Keratinocyte (primary cell): Measurements from ENCODE around the gene LAMA3. TPM values are rescaled to one million over a fixed set of nuclear protein-coding genes. Genes with fewer than 3 reads are reported as not detected.

ENCODE experiments used
- DNase-seq: peaks from one replicate; pipeline ENCODE4 v3.0.0-alpha.2; 2011; ENCODE audit warnings: low read depth, missing footprints, low spot score
- FAIRE-seq: peaks from 2 replicates; lab custom pipeline; 2011; peaks lifted over from hg19 to GRCh38; lab: Jason Lieb, UNC
- H2AFZ ChIP-seq: 2 replicates; pipeline ENCODE4 v1.6.0; 2012; ENCODE audit warnings: low read length, control low read depth, inconsistent platforms; ENCODE audit not compliant: control insufficient read depth
- H3K27ac ChIP-seq: 2 replicates; pipeline ENCODE4 v1.5.1; 2011; ENCODE audit warnings: low read length; ENCODE audit not compliant: control insufficient read depth, insufficient read depth
- H3K27me3 ChIP-seq: 3 replicates; pipeline ENCODE4 v1.6.0; 2011; ENCODE audit warnings: low read length; ENCODE audit not compliant: control insufficient read depth, insufficient read depth; ENCODE audit errors: extremely low read depth
- H3K36me3 ChIP-seq, 2 experiments: 2 replicates in 1 of 2; 3 replicates in 1 of 2; pipeline ENCODE4 v1.5.1; 2011; ENCODE audit warnings: low read length in 2 of 2, mild to moderate bottlenecking in 1 of 2; ENCODE audit not compliant: control insufficient read depth in 2 of 2, insufficient read depth in 2 of 2; ENCODE audit errors: extremely low read depth in 1 of 2
- H3K4me1 ChIP-seq: 3 replicates; pipeline ENCODE4 v1.5.1; 2011; ENCODE audit warnings: low read length; ENCODE audit not compliant: control insufficient read depth, insufficient read depth; ENCODE audit errors: extremely low read depth
- H3K4me2 ChIP-seq: 3 replicates; pipeline ENCODE4 v1.6.0; 2011; ENCODE audit warnings: low read depth, low read length; ENCODE audit not compliant: control insufficient read depth, insufficient read depth; ENCODE audit errors: extremely low read depth
- H3K4me3 ChIP-seq, 3 experiments: fragments of 200-600 bp in 1 of 3; sonication (generic) in 1 of 3; 2 replicates in 2 of 3; 3 replicates in 1 of 3; pipeline ENCODE4 v1.5.1; 2011 to 2016; ENCODE audit warnings: low read length in 3 of 3, mild to moderate bottlenecking in 3 of 3, control low read depth in 2 of 3, inconsistent platforms in 1 of 3, low read depth in 1 of 3, mixed read lengths in 1 of 3, mixed run types in 1 of 3, moderate library complexity in 1 of 3; ENCODE audit not compliant: control insufficient read depth in 2 of 3, insufficient read depth in 2 of 3; ENCODE audit errors: extremely low read depth in 1 of 3
- H3K79me2 ChIP-seq: 2 replicates; pipeline ENCODE4 v1.6.0; 2012; ENCODE audit warnings: low read length; ENCODE audit not compliant: control insufficient read depth, insufficient read depth
- H3K9ac ChIP-seq: 3 replicates; pipeline ENCODE4 v1.6.0; 2011; ENCODE audit warnings: low read length; ENCODE audit not compliant: control insufficient read depth, insufficient read depth; ENCODE audit errors: extremely low read depth
- H3K9me1 ChIP-seq: 3 replicates; pipeline ENCODE4 v1.6.0; 2011; ENCODE audit warnings: low read length; ENCODE audit not compliant: control insufficient read depth, insufficient read depth; ENCODE audit errors: extremely low read depth
- H3K9me3 ChIP-seq: 2 replicates; pipeline ENCODE4 v1.5.1; 2012; ENCODE audit warnings: low read depth, low read length; ENCODE audit not compliant: control insufficient read depth
- H4K20me1 ChIP-seq: 3 replicates; pipeline ENCODE4 v1.6.0; 2011; ENCODE audit warnings: low read length; ENCODE audit not compliant: control insufficient read depth, insufficient read depth; ENCODE audit errors: extremely low read depth
- CTCF ChIP-seq, 3 experiments: IDR thresholded peaks in 1 of 3; conservative IDR thresholded peaks in 1 of 3; optimal IDR thresholded peaks in 1 of 3; 2 replicates in 2 of 3; 3 replicates in 1 of 3; pipeline versions ENCODE3 to v1.5.1; 2011; ENCODE audit warnings: low read length in 3 of 3, mild to moderate bottlenecking in 3 of 3, moderate library complexity in 2 of 3, control low read depth in 1 of 3, inconsistent platforms in 1 of 3; ENCODE audit not compliant: insufficient read depth in 2 of 3; ENCODE audit errors: extremely low read depth in 1 of 3
- EZH2 ChIP-seq: IDR thresholded peaks from one replicate; pipeline ENCODE4 v1.6.1; 2012; ENCODE audit warnings: inconsistent platforms, mild to moderate bottlenecking, low read length, moderate library complexity
- dilution Hi-C: fragments of 300-500 bp; cut with MboI; formaldehyde crosslinking; loops from one replicate; pipeline ENCODE4 v1.7.0; 2020; ENCODE audit warnings: low sequenced_read_pairs; ENCODE audit not compliant: extremely low pct_ligation_motif_present
- polyA plus RNA-seq, 5 experiments: library from polyadenylated mRNA; depleted of rRNA in 3 of 5; stranded (reverse) in 3 of 5; stranded (forward) in 1 of 5; unstranded in 1 of 5; fragments of >200 nt; gene quantifications; 1 replicate in 1 of 5; 2 replicates in 3 of 5; 3 replicates in 1 of 5; pipeline versions ENCODE4 v1.2.1 to v1.2.3, GENCODE V29; 2011 to 2012; ENCODE audit warnings: missing spikeins in 2 of 5, low read depth in 1 of 5, low replicate concordance in 1 of 5

Gene LAMA3
- polyA plus RNA-seq, 1 donor (not counting 4 experiments of a cell fraction or from before 2014, with no cell fraction given) = 1,944 TPM

GRCh38 chr18:23668731-23669130 is 20.5 kb upstream of the LAMA3 start:
- H3K9me1 ChIP-seq = no peaks in the 10 kb centered on the region
- no peaks in the 10 kb centered on the region for H4K20me1 ChIP-seq
- no peak for FAIRE-seq
- H3K27ac ChIP-seq = no peak overlapping the region
- DNase-seq = no peak
- peak overlapping the region; percentile 18 for H3K4me2 ChIP-seq
- H3K79me2 ChIP-seq = no peaks in the 10 kb centered on the region
- H2AFZ ChIP-seq = no peak overlapping the region
- peaks cover 6% of the 10 kb centered on the region for H3K4me1 ChIP-seq
- TF ChIP-seq EZH2 = no peak
- H3K4me3 ChIP-seq = no peak overlapping the region
- dilution Hi-C loops = no loop called here
- no peaks in the 10 kb centered on the region for H3K9me3 ChIP-seq
- no peaks in the 10 kb centered on the region for H3K36me3 ChIP-seq
- no peaks in the 10 kb centered on the region for H3K27me3 ChIP-seq
- H3K9ac ChIP-seq = no peak overlapping the region

DNA sequence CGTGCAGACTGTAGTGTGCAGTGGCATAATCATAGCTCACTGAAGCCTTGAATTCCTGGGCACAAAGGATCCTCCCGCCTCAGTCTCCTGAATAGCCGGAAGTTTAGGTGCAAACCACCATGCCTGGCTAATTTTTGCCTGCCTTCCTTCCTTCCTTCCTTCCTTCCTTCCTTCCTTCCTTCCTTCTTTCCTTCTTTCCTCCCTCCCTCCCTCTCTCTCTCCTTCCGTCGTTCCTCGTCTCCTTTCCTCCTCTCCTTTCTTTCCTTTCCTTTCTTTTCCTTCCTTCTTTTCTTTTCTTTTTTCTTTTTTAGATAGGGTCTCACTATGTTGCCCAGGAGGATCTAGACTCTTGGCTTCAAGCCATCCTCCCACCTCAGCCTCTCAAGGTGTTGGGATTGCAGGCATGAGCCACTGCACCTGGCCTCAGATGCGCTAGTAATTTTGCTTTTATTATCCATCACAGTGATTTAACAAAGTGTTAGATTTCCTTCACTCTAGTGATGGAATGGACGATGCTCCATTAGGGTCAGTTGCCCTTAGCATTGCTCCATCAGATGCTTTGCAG is 20.0 kb upstream of the LAMA3 start:
- dilution Hi-C loops = no loop called here
- no peaks in the 10 kb centered on the region for H3K79me2 ChIP-seq
- FAIRE-seq = no peak

More for the DNA sequence above, 20.0 kb upstream of the LAMA3 start:
- no peak for TF ChIP-seq EZH2
- no peak for TF ChIP-seq CTCF (optimal IDR thresholded peaks at IDR 0.05 in 1 of 3, IDR thresholded peaks at IDR 0.05 in 1 of 3, conservative IDR thresholded peaks at IDR 0.05 in 1 of 3; ENCODE audit: extremely low read depth in 1 of 3, insufficient read depth in 2 of 3, low read length in 3 of 3)
- H3K27me3 ChIP-seq = no peaks in the 10 kb centered on the region
- H3K36me3 ChIP-seq = no peaks in the 10 kb centered on the region
- no peak overlapping the region for H2AFZ ChIP-seq
- peaks cover 10% of the 10 kb centered on the region for H3K4me1 ChIP-seq
- no peak for DNase-seq
- H3K4me2 ChIP-seq = no peak overlapping the region
- H3K9ac ChIP-seq = no peak overlapping the region
- H3K9me1 ChIP-seq = no peaks in the 10 kb centered on the region
- H4K20me1 ChIP-seq = no peaks in the 10 kb centered on the region
- H3K4me3 ChIP-seq = no peak overlapping the region
- H3K27ac ChIP-seq = no peak overlapping the region
- no peaks in the 10 kb centered on the region for H3K9me3 ChIP-seq
